Activated CD4-positive, CD25-positive, alpha-beta regulatory T cell (primary cell): ENCODE measurements around the gene IVL.

ENCODE experiments used
- DNase-seq, 4 experiments: peaks; one replicate each; lab custom pipeline; 2025; lab: John Stamatoyannopoulos, UW

Gene IVL

GRCh38 chr1:152888126-152888525, 20.2 kb upstream of the IVL start:
- no peak for DNase-seq

DNA sequence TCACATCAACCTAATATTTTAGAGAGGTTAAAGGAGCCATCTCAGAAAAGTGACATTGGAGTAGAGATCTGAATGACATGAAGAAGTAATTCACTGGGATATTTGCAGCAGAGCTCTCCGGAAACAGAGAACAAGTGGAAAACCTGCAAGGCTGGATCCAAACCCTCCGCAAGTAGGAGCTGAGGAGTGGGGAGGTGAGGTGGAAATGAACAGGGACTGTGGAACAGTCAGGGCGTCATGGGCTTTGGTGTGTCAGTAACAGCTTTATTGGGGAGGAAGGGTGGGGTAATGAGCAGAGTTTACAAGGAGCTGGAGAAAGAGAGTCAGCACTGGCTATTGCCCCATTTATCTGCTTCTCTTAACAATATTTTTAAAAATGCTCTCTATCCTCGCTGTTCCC, 9.3 kb upstream of the IVL start:
- DNase-seq = no peak

- DNase-seq = no peak
Measured at GRCh38 chr1:152899883-152900282, 8.5 kb upstream of the IVL start.

GRCh38 chr1:152901631-152902030, 6.7 kb upstream of the IVL start:
- DNase-seq = no peak

- DNase-seq = no peak
Measured at GRCh38 chr1:152902636-152903035, 5.7 kb upstream of the IVL start.

DNA sequence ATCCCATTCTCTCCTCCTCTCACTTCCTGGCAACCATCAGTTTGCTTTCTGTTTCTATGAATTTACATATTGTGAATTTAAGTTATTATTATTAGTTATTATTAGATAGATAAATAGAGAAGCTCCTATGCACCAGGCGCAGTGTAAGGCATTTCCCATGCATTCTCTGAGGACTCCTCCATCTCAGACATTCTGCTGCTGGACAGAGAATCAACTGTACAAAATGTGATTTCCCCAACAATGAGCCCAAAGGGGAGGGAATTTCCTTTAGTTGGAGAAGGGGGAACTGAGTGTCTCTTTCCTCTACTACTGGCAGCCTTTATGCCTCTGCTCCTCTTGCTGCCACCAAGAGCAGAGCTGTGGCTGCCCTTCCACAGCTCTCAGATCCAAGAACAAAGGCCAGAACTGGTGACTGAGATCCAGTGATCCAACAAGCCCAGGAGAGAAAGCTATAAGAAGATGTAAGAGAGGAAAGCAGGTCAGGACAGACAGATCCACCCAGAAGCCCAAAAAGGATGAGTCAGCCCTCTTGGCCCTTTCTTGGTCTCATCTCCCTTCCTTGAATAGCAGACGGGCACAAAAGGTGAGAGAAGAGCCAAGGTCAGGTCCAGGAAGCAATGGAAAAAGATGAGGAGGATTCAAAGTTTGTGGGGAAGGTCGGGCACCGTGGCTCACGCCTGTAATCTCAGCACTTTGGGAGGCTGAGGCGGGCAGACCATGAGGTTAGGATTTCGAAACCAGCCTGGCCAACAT, 3.5 kb upstream of the IVL start:
- DNase-seq = no peak

DNA sequence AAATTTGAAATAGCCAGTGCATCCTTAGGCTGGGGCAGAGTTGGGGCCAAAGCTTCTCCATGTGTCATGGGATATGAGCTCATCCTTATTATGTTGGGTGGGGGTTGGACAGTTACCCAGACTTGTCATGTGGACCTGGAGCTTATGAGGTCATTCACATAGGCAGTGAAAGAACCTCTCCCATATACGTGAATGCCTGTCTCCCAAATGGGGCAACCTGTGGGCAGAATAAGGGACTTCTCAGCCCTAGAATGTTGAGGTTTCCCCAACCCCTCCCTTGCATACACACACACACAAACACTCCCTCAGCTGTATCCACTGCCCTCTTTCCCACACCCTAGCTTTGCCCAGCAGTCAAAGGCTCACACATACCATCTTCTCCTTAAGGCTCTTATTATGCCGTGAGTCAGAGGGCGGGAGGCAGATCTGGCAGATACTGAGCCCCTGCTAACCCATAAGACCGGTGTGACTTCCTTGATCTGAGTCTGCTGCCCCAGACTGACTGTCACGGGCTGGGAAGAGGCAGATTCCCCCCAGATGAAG, 2.3 kb upstream of the IVL start:
- DNase-seq = no peak

DNA sequence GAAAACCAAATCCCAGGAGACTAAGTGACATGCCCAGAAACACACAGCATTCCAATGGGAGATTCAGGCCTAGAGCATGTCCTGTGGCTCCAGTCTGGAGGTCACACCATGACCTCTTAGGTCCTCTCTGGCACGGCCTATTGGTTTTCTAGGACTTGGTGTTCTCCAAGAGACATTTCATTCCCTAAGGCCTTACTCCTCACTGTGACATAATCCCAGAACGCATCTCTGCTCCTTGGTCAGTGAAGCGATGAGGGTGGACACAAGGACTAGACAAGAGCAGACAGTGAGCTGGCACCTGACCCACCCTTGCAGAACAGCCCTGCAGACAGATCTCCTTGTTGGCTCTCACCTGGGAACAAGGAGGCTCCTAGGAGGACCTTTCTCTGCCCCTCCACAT, 860 bp downstream of the IVL start:
- no peak for DNase-seq

- DNase-seq = no peak
Measured at GRCh38 chr1:152912471-152912870, 4.1 kb downstream of the IVL start.

DNA sequence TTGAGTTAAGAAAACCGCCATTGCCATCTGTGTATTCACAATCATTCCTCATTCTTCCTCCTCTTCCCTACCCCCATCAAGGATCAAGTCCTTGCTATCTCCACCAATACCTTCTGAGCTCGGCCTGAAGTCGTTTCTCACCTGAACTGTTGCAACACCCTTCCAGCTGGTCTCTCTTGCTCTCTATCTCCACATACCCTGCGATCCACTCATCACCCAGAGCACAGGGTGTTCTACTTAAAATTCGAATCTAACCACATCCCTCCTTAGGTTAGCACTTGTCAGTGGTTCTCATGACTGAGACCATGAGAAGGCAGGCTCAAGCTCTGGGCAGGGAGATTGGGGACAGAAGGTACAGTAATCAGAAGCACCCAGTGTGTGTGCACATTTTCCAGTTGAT, 4.6 kb downstream of the IVL start:
- DNase-seq = no peak

DNA sequence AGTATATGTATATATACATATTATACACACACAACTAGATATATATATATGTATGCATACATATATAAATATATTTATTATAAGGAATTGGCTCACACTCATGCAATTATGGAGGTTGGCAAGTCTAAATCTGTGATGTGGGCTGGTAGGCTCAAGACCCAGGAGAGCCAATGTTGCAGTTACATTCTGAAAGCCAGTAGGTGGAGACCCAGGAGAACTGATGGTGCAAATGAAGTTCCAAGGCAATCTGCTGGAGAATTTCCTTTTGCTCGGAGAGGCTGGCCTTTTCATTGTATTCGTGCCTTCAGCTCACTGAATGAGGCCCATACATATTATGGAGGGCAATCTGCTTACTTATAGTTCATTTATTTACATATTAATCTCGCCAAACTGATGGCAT, 9.4 kb downstream of the IVL start:
- no peak for DNase-seq

- no peak for DNase-seq
Measured at GRCh38 chr1:152919071-152919470, 10.7 kb downstream of the IVL start.

DNA sequence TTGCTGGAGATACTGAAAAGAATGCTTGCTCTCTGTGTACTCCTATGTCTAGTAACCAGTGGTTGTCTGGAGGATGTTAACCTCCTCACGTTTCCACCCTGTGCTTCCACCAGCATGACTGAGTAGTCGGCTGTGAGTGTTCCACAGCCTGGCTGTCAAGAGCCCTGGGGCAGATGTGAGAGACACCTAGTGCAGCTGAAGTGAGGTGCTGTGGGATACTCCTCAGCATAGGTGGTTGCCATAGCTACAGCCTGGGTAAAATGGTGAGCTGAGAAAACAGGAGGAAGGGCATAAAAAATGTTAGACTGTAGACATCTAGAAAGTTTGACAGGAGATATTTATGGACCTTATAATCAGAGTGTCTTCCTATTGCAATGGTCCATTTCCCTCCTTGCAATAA, 15.8 kb downstream of the IVL start:
- no peak for DNase-seq

GRCh38 chr1:152926091-152926490, 17.7 kb downstream of the IVL start:
- DNase-seq = no peak

- DNase-seq = no peak
Measured at GRCh38 chr1:152928671-152929070, 20.3 kb downstream of the IVL start.

- no peak for DNase-seq
Measured at GRCh38 chr1:152932170-152932811, 23.9 kb downstream of the IVL start.

DNA sequence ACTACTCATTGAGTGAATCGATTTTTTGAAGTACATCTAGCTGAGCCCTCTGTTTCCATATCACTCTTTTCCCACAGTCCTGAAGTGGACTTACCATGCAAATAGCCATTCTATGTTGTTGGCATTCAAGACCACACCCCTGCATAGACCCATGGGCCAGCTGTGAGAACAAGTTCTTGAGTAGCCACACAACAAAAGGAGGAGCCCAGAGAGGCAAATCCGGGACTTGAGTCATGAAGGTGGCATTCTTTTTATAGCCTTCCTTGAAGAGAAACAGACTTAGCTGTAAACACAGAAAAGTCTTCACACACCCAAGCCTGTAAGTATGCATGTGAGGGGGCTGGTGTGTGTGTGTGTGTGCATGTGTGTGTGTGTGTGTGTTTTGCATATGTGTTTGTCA, 24.9 kb downstream of the IVL start:
- DNase-seq = no peak

GRCh38 chr1:152940614-152941013, 32.3 kb downstream of the IVL start:
- no peak for DNase-seq

DNA sequence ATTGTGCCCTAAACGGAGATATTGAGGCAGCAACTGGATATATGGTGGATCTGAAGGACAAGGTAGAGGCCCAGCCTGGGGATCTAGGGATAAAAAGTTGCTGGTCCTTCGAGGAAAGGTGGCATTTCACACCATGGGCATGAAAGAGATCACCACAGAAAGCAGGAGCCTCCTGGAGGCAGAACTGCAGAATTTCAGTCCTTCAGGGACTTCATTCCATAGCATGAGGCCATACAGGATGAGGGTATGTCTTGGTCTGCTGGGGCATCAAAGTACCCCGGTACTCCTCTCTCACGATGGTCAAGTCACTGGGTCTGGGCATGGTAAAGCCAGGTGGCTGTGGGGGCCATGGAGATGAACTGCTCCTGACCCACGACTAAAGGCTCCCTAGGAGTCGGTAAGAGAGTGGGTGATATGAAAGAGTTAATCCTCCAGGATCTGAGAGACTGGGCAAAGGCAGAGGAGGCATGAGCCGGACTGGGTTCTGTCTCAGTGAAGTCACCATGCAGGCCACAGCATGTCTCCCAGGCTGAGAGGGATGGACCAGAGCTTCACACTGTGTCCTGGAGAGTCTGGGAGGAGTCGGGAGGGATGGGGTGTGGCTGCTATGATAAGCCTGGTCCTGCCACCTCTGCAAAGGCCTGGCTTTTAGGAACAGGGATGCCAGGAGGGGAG, 32.8 kb downstream of the IVL start:
- DNase-seq = no peak

DNA sequence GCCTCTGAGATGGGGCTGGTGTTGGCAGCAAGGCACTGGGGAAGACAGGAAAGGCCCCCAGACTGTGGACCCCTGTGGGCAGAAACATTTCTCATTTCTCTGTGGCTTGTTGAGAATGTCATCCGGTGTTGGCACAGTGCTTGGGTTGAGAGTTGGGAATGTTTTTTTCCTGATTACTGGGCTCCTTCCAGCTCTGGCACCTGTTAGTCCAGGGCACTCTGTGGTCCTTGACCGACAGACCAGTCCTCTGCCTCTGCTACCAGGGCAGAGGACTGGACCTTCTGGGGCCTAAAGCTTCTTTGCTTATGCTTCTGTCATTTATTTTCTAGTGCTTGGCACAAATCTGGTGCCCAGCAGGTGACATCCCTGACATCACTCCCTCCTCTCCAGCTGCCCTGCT, 33.8 kb downstream of the IVL start:
- no peak for DNase-seq

DNA sequence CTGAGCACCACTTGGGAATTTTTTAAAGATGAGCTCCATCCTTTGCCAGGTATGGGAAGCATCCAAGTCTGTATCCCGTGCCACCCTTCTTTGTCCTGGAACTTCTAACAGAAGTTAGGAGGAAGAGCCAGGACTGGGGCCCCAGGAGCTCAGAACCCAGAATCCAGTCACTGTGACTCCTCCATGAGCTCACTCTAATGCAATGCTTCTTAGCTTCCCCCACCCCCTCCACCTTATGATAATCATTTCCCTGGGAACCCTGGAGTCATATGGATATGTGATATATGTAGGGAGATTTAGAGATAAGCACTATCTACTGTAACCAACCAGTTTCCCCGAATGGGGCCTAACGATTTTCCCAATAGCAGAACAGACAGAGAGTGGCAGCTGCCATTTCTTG, 37.9 kb downstream of the IVL start:
- no peak for DNase-seq

DNA sequence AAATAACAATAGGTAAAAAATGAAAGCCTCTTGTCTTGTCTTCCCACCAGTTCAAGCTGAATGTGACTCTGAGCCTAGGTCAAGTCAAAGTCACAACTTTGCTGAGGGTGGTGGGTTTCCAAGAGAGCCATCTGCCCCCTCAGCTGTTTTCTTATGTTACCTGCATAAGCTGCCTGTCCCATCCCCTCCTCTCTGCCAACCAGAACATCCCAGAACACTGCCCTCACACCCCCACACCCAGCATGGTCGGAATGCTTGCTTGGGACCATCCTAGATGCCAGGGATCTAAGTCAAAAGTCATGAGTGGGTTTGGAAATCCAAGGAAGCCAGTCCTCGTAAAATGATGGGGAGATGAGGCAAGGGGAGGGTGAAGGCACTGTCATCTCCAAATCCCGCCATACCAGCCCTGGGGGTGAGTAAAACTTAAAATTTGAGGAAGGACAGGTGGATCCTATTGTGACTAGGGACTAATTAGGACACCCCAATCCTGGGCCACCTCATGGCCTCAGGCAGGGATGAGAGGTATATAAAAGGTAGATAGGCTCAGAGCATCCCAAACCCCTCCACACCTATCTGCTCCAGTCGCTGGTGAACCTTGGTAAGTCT, 38.4 kb downstream of the IVL start, which contains the start of gene SPRR5:
Gene SPRR5, plus strand, starts transcription at position 556 of the 606 bp plus-strand sequence. CDS start 1,349 bp downstream, outside the sequence.
- no peak for DNase-seq

- no peak for DNase-seq
Measured at GRCh38 chr1:152951711-152952110, 43.4 kb downstream of the IVL start.
